ENCODE data around the gene CYTIP.
A peak's percentile ranks its signal among the peaks of the same experiment; 100 is the strongest.

CYTIP gene

DNA sequence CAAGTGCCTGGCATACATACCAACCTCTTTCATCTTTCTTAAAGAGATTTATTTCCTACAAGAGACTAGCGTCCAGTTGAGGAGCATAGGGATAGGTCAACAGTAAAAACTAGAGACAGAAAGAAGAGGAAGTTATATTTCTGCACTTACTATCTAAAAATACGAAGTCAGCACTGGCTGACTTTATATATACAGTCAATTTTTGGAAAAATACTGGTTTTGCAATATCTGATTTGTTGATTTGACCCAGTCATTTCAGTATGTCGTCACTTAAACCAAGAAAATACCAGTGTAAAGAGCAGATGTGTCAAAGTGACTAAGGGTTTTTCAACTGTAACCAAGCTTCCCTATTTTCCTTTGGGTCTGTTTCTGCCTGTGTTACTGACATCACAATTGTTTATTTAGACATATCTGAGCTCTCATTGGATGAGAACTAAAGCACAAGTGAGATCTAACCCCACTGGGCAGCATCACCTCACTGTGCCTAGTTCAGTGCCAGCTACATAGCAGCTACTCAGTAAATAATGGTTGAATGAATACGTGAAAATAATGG, 23.0 kb downstream of the CYTIP start:
- TF ChIP-seq, protein P1, sequence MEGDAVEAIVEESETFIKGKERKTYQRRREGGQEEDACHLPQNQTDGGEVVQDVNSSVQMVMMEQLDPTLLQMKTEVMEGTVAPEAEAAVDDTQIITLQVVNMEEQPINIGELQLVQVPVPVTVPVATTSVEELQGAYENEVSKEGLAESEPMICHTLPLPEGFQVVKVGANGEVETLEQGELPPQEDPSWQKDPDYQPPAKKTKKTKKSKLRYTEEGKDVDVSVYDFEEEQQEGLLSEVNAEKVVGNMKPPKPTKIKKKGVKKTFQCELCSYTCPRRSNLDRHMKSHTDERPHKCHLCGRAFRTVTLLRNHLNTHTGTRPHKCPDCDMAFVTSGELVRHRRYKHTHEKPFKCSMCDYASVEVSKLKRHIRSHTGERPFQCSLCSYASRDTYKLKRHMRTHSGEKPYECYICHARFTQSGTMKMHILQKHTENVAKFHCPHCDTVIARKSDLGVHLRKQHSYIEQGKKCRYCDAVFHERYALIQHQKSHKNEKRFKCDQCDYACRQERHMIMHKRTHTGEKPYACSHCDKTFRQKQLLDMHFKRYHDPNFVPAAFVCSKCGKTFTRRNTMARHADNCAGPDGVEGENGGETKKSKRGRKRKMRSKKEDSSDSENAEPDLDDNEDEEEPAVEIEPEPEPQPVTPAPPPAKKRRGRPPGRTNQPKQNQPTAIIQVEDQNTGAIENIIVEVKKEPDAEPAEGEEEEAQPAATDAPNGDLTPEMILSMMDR (IDR thresholded peaks at IDR 0.05; ENCODE audit: low read depth, low read length, missing control alignments), result no peak
- no peak for DNase-seq (ENCODE audit: low read depth)
- no peak overlapping the region for H3K4me3 ChIP-seq (ENCODE audit: low read depth, low read length)

DNA sequence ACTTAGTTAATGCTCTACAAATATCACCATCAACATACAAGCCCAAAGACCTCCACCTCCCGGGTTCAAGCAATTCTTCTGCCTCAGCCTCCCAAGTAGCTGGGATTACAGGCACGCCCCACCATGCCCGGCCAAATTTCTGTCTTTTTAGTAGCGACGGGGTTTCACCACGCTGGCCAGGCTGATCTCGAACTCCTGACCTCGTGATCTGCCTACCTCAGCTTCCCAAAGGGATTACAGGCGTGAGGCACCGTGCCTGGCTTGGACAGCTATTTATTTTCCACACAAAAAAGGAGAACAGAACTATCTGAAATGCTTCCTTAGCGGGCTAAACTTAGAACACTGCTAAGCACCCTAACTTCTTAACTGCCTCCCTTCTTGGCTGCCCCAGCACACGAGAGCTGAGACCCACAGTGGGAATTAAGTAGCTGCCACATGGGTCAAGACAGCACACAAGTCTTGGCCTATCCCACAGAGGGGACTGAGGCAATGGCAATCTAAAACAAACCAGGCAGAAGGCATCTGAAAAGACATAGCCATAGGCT, 24.8 kb downstream of the CYTIP start:
- TF ChIP-seq, protein P1 (IDR thresholded peaks at IDR 0.05; ENCODE audit: low read depth, low read length, missing control alignments), result no peak
- no peak overlapping the region for H3K4me3 ChIP-seq (ENCODE audit: low read depth, low read length)
- DNase-seq (ENCODE audit: low read depth), result no peak

DNA sequence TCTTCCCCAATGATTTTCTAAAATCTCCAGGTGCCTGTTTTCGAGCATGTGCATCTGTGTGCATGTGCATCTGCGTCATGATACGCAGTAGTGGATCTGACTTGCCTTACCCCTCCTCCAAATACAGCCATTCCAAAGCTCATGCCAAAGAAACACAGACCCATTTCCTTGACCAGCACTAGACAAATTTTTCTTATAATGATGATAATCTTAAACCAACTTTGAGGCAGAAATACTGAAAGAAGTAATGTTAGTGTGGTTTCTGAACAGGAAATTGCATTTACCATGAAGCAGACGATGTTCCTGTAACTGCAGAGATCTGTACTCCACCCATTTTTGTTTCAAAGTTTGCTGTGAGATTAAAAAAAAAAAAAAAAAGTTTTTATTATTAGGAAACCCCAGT, 25.6 kb downstream of the CYTIP start:
- TF ChIP-seq, protein P1 (IDR thresholded peaks at IDR 0.05; ENCODE audit: low read depth, low read length, missing control alignments), result no peak
- DNase-seq (ENCODE audit: low read depth), result no peak

DNA sequence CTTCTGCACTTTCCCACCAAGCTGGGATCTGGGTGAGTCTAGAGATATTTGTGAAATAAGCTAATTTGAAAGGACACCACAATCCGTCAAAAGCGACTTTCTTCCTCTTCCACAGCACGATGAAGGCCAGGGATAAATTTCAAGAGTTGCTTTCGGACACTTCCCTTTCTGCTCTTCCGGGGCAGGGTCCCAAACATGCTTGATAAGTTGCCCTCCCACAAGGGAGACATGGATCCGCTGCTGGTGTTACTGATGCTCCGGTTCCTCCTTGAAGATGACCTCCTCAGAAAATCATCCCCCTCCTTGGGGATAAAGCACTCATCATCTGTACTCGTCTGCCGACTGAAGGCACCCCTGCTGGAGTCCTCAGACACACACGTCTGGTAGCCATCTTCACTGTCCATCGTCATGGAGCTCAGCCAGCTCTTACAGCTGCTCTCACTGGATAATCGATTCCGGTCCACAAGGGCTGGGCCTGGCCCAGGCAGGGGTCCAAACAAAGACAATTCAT, 28.2 kb downstream of the CYTIP start:
- TF ChIP-seq, protein P1 (IDR thresholded peaks at IDR 0.05; ENCODE audit: low read depth, low read length, missing control alignments), result no peak
- H3K4me3 ChIP-seq (ENCODE audit: low read depth, low read length), result no peak overlapping the region
- DNase-seq (ENCODE audit: low read depth), result no peak

More for the DNA sequence above, 25.6 kb downstream of the CYTIP start:
- H3K4me3 ChIP-seq (ENCODE audit: low read depth, low read length), result no peak overlapping the region

DNA sequence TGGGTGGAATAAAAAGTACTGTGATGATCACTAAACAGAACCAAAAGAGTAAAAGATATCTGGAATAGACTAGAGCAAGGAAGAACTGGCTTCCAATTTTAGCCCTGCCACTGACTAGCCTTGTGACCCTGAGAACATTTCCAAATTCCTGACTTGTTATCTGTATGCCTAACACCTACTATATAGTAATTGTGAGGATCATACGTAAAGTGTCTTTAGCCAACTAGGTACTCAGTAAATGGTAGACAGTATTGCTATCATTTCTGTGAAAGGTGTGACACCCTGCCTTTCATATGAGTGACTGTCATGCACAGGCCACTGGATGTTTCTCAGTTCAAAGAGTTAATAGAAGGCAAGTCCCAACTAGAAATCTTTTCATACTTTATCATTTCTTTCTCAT, 29.8 kb downstream of the CYTIP start:
- DNase-seq (ENCODE audit: low read depth), result no peak
- TF ChIP-seq, protein P1 (IDR thresholded peaks at IDR 0.05; ENCODE audit: low read depth, low read length, missing control alignments), result no peak

DNA sequence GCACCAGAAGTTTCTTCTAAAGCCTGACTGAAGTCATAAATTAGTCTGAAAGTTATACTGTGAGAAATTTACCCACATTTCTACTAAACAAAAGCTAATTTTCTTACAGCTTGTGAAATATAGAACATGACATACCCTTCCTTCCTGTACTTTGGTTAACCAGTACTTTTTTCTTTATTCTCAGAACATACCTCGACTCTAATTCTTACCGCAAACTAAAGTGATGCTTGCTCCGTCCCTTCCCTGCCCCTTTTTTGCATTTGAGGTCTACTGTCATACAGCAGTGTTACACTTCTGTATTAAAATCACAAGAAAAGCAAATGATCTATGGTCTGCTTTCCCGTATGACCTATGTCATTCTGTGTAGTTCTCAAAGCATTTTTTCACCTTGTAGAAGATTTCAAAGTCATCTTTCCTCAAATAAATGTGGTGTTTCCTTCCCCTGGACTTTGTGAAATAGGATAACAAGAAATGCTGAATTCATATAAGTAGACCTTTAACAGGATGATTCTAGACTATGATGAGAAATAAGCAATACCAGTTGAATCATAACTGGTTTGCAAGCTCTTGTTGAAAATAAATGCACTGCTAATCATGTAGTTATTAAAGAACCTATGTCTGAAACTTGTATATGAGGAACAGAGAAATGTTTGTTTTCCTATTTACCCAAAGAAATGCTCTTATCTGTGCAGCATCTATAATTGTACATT, 30.4 kb downstream of the CYTIP start:
- TF ChIP-seq, protein P1 (IDR thresholded peaks at IDR 0.05; ENCODE audit: low read depth, low read length, missing control alignments), result no peak
- no peak overlapping the region for H3K4me3 ChIP-seq (ENCODE audit: low read depth, low read length)
- DNase-seq (ENCODE audit: low read depth), result peak; percentile 85

More for the DNA sequence above, 29.8 kb downstream of the CYTIP start:
- no peak overlapping the region for H3K4me3 ChIP-seq (ENCODE audit: low read depth, low read length)
